Astrocyte (in vitro differentiated cells and primary cell): ENCODE results near the gene TET1. TPM values are rescaled to one million over a fixed set of nuclear protein-coding genes. Genes with fewer than 3 reads are reported as not detected.
A peak's percentile ranks its signal among the peaks of the same experiment; 100 is the strongest.

Source experiments
- DNase-seq: peaks from one replicate; pipeline ENCODE4 v3.0.0-alpha.2; 2010; ENCODE audit warnings: low read depth
- FAIRE-seq: peaks from 2 replicates; lab custom pipeline; 2011; peaks lifted over from hg19 to GRCh38; lab: Jason Lieb, UNC
- H2AFZ ChIP-seq: 2 replicates; pipeline ENCODE4 v1.6.0; 2012; ENCODE audit warnings: low read depth, low read length, inconsistent platforms
- H3K27ac ChIP-seq: 2 replicates; pipeline ENCODE4 v1.5.1; 2011; ENCODE audit warnings: low read depth, low read length, inconsistent platforms
- H3K27me3 ChIP-seq: 2 replicates; pipeline ENCODE4 v1.6.0; 2011; ENCODE audit warnings: low read length, inconsistent platforms; ENCODE audit not compliant: insufficient read depth
- H3K36me3 ChIP-seq: 2 replicates; pipeline ENCODE4 v1.5.1; 2011; ENCODE audit warnings: low read length, inconsistent platforms; ENCODE audit not compliant: insufficient read depth
- H3K4me1 ChIP-seq: 2 replicates; pipeline ENCODE4 v1.5.1; 2011; ENCODE audit warnings: low read length, inconsistent platforms; ENCODE audit not compliant: insufficient read depth
- H3K4me2 ChIP-seq: 2 replicates; pipeline ENCODE4 v1.6.0; 2012; ENCODE audit warnings: low read length, inconsistent platforms
- H3K4me3 ChIP-seq: 2 replicates; pipeline ENCODE4 v1.5.1; 2011; ENCODE audit warnings: low read depth, mild to moderate bottlenecking, low read length, inconsistent platforms; ENCODE audit not compliant: insufficient read depth
- H3K79me2 ChIP-seq: 2 replicates; pipeline ENCODE4 v1.6.0; 2012; ENCODE audit warnings: mild to moderate bottlenecking, low read length, inconsistent platforms; ENCODE audit not compliant: insufficient read depth
- H3K9ac ChIP-seq: 2 replicates; pipeline ENCODE4 v1.6.0; 2012; ENCODE audit warnings: mild to moderate bottlenecking, low read length, inconsistent platforms
- H3K9me3 ChIP-seq: 2 replicates; pipeline ENCODE4 v1.5.1; 2012; ENCODE audit warnings: low read depth, mild to moderate bottlenecking, low read length, inconsistent platforms; ENCODE audit not compliant: insufficient read depth
- H4K20me1 ChIP-seq: 2 replicates; pipeline ENCODE4 v1.6.0; 2012; ENCODE audit warnings: low read length, inconsistent platforms; ENCODE audit not compliant: insufficient read depth
- H3K27ac Mint-ChIP-seq: one replicate; pipeline ENCODE4 v1.8.0; 2021; ENCODE audit warnings: mild to moderate bottlenecking, mixed read lengths; ENCODE audit not compliant: unreplicated experiment
- H3K27me3 Mint-ChIP-seq: one replicate; pipeline ENCODE4 v1.8.0; 2021; ENCODE audit warnings: low read depth, mixed read lengths; ENCODE audit not compliant: unreplicated experiment
- H3K36me3 Mint-ChIP-seq: one replicate; pipeline ENCODE4 v1.8.0; 2021; ENCODE audit warnings: low read depth, mixed read lengths; ENCODE audit not compliant: unreplicated experiment
- H3K4me1 Mint-ChIP-seq: one replicate; pipeline ENCODE4 v1.8.0; 2021; ENCODE audit warnings: low read depth, mixed read lengths; ENCODE audit not compliant: unreplicated experiment
- H3K4me3 Mint-ChIP-seq: one replicate; pipeline ENCODE4 v1.8.0; 2021; ENCODE audit warnings: mild to moderate bottlenecking, moderate library complexity, mixed read lengths; ENCODE audit not compliant: unreplicated experiment
- H3K9me3 Mint-ChIP-seq: one replicate; pipeline ENCODE4 v1.8.0; 2021; ENCODE audit warnings: mild to moderate bottlenecking, mixed read lengths; ENCODE audit not compliant: unreplicated experiment
- EZH2 ChIP-seq: IDR thresholded peaks from 2 replicates; pipeline ENCODE4 v1.6.1; 2012; ENCODE audit warnings: mild to moderate bottlenecking, low read length, inconsistent platforms; ENCODE audit not compliant: insufficient read depth
- total RNA-seq: library from RNA; stranded (reverse); gene quantifications from 2 replicates; pipeline ENCODE4 v1.2.1, GENCODE V29; 2021
- TF ChIP-seq, protein P1 (sequence below): IDR thresholded peaks from 2 replicates; pipeline ENCODE4 v1.5.1; 2011; ENCODE audit warnings: low read depth, mild to moderate bottlenecking, inconsistent platforms, low read length, moderate library complexity; ENCODE audit not compliant: insufficient read depth

The TET1 gene
- total RNA-seq, 1 donor from 2014 or later: 7.1 TPM

DNA sequence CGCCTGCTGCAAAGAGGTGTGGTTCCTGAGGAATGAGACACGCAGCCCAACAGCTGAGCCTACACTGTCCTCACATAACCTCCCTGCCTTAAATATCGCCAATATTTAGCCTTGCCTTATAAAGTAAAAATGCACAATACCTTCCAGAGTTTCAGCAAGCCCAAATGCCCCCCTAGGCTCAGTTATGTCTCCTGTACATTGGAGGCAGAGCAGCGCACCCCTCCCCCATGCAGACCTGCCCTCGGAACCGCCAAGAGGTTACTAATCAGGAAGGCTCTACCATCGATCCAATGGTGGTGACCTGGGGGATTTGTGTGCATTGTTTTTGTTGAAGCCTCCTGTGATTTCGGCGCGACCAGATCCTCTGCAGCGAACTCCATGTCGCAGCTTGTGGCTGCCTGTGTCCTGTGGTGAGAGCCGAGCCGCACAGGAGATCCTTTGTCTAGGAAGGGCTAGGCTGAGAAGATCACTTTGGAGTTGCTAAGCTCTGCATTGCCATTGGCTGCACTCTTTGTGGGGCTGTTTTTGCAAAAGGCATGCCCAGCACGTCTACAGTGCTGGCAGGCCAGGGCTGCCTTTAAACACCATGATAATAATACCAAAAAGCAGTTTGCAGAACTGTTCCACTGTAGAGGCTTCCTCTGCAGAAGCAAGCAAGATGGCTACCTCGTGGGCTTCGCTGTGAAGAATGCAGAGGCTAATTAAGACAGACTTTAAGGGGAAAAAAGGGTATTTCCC lies 40.1 kb downstream of the TET1 start:
- TF ChIP-seq EZH2: no peak
- TF ChIP-seq, protein P1, sequence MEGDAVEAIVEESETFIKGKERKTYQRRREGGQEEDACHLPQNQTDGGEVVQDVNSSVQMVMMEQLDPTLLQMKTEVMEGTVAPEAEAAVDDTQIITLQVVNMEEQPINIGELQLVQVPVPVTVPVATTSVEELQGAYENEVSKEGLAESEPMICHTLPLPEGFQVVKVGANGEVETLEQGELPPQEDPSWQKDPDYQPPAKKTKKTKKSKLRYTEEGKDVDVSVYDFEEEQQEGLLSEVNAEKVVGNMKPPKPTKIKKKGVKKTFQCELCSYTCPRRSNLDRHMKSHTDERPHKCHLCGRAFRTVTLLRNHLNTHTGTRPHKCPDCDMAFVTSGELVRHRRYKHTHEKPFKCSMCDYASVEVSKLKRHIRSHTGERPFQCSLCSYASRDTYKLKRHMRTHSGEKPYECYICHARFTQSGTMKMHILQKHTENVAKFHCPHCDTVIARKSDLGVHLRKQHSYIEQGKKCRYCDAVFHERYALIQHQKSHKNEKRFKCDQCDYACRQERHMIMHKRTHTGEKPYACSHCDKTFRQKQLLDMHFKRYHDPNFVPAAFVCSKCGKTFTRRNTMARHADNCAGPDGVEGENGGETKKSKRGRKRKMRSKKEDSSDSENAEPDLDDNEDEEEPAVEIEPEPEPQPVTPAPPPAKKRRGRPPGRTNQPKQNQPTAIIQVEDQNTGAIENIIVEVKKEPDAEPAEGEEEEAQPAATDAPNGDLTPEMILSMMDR: no peak
- Histone ChIP-seq H3K27me3 (no peaks in the 10 kb centered on the region), H3K4me1 (peaks cover 17% of the 10 kb centered on the region), H3K36me3 (no peaks in the 10 kb centered on the region), H3K4me2 (peak overlapping the region; percentile 91), H3K9ac (peak overlapping the region; percentile 73), H3K27ac (peak overlapping the region; percentile 62), H4K20me1 (no peaks in the 10 kb centered on the region), H3K9me3 (no peaks in the 10 kb centered on the region), H3K79me2 (no peaks in the 10 kb centered on the region), H2AFZ (peak overlapping the region; percentile 86), H3K4me3 (peak overlapping the region; percentile 55)
- Mint-ChIP-seq H3K4me3 (peak overlapping the region; percentile 82), H3K4me1 (peaks cover 17% of the 10 kb centered on the region), H3K9me3 (no peaks in the 10 kb centered on the region), H3K27ac (peak overlapping the region; percentile 82), H3K36me3 (peaks cover 3% of the 10 kb centered on the region), H3K27me3 (no peaks in the 10 kb centered on the region)
- FAIRE-seq (peak; percentile 63), DNase-seq (peak; percentile 89)

- Histone ChIP-seq H3K36me3 (no peaks in the 10 kb centered on the region), H3K9ac (peak overlapping the region; percentile 73), H3K4me2 (peak overlapping the region; percentile 91), H3K9me3 (no peaks in the 10 kb centered on the region), H3K4me1 (peaks cover 17% of the 10 kb centered on the region), H3K27ac (no peak overlapping the region), H3K79me2 (no peaks in the 10 kb centered on the region), H3K4me3 (peak overlapping the region; percentile 55), H3K27me3 (no peaks in the 10 kb centered on the region), H2AFZ (no peak overlapping the region), H4K20me1 (no peaks in the 10 kb centered on the region)
- no peaks in the 10 kb centered on the region for H3K27me3 Mint-ChIP-seq
- TF ChIP-seq EZH2: no peak
- TF ChIP-seq, protein P1: no peak
- H3K27ac Mint-ChIP-seq: no peak overlapping the region
- peaks cover 3% of the 10 kb centered on the region for H3K36me3 Mint-ChIP-seq
- H3K9me3 Mint-ChIP-seq: no peaks in the 10 kb centered on the region
- no peak for DNase-seq
- FAIRE-seq: no peak
- H3K4me1 Mint-ChIP-seq: peaks cover 17% of the 10 kb centered on the region
- H3K4me3 Mint-ChIP-seq: peak overlapping the region; percentile 82
Observed at GRCh38 chr10:68601501-68602265, 41.5 kb downstream of the TET1 start.
